HUES6 (cell line): ENCODE data around the gene NTN3.

Source experiments
- H3K27ac ChIP-seq: 2 replicates; pipeline ENCODE4 v1.7.0; 2013; ENCODE audit warnings: low read depth, mild to moderate bottlenecking, low read length, inconsistent platforms
- H3K27me3 ChIP-seq: 2 replicates; pipeline ENCODE4 v1.6.1; 2013; ENCODE audit warnings: low read length; ENCODE audit not compliant: control insufficient read depth, insufficient read depth
- H3K36me3 ChIP-seq: 2 replicates; pipeline ENCODE4 v1.6.1; 2013; ENCODE audit warnings: low read length; ENCODE audit not compliant: control insufficient read depth, insufficient read depth
- H3K4me1 ChIP-seq: 2 replicates; pipeline ENCODE4 v1.6.1; 2013; ENCODE audit warnings: low read length; ENCODE audit not compliant: control insufficient read depth, insufficient read depth
- H3K4me3 ChIP-seq: 2 replicates; pipeline ENCODE4 v1.5.1; 2013; ENCODE audit warnings: low read depth, low read length
- H3K9ac ChIP-seq: one replicate; pipeline ENCODE4 v1.6.1; 2013; ENCODE audit warnings: mild to moderate bottlenecking, low read length
- H3K9me3 ChIP-seq: 2 replicates; pipeline ENCODE4 v1.6.1; 2013; ENCODE audit warnings: low read depth, low read length; ENCODE audit not compliant: control insufficient read depth, insufficient read depth

NTN3 gene

GRCh38 chr16:2519711-2520080 lies 48.6 kb downstream of the NTN3 start:
- Histone ChIP-seq H3K9me3 (no peaks in the 10 kb centered on the region), H3K36me3 (peaks cover 17% of the 10 kb centered on the region), H3K27ac (no peak overlapping the region), H3K9ac (peak overlapping the region; percentile 17), H3K27me3 (no peaks in the 10 kb centered on the region), H3K4me1 (peaks cover 13% of the 10 kb centered on the region), H3K4me3 (peak overlapping the region; percentile 65)

- H3K4me3 ChIP-seq, result peak within 1 kb of the TSS; percentile 71
- H3K27ac ChIP-seq, result no peak within 1 kb of the TSS
- H3K9ac ChIP-seq, result peak within 1 kb of the TSS; percentile 76
- H3K36me3 ChIP-seq, result peaks cover 19% of the 10 kb centered on the region
- no peaks in the 10 kb centered on the region for H3K9me3 ChIP-seq
- peaks cover 8% of the 10 kb centered on the region for H3K4me1 ChIP-seq
- H3K27me3 ChIP-seq, result no peaks in the 10 kb centered on the region
Observed at GRCh38 chr16:2520097-2520783, 49.1 kb downstream of the NTN3 start, which contains the start of gene AMDHD2. Gene AMDHD2, plus strand, starts transcription at chr16:2520371. Its CDS starts 88 bp downstream, at chr16:2520459.

GRCh38 chr16:2520784-2521531 lies 49.9 kb downstream of the NTN3 start:
- H3K4me3 ChIP-seq, result peak overlapping the region; percentile 71
- H3K9ac ChIP-seq, result peak overlapping the region; percentile 76
- H3K27ac ChIP-seq, result no peak overlapping the region
- no peaks in the 10 kb centered on the region for H3K9me3 ChIP-seq
- H3K4me1 ChIP-seq, result peaks cover 2% of the 10 kb centered on the region; the same call in 1 of the 2 replicates
- H3K36me3 ChIP-seq, result peaks cover 21% of the 10 kb centered on the region
- no peaks in the 10 kb centered on the region for H3K27me3 ChIP-seq
